SU-DHL-6 (cell line): Measurements from ENCODE around the gene COL6A1.

Experiments
- CTCF ChIP-seq: fragments of 200-600 bp; sonication (generic); IDR thresholded peaks from one replicate; pipeline ENCODE4 v1.5.1; 2017; ENCODE audit warnings: antibody characterized with exemption, mild to moderate bottlenecking, low read length, moderate library complexity; ENCODE audit not compliant: insufficient read depth, poor library complexity, severe bottlenecking
- EZH2phosphoT487 ChIP-seq: fragments of 200-600 bp; sonication (generic), shearing (Covaris generic); conservative IDR thresholded peaks from 2 replicates; pipeline ENCODE4 v1.6.1; 2018; ENCODE audit warnings: mild to moderate bottlenecking, antibody characterized with exemption, low read length, moderate library complexity, mixed read lengths

- TF ChIP-seq CTCF (no peak), EZH2phosphoT487 (no peak)
Measured at GRCh38 chr21:46001821-46002681, 20.5 kb downstream of the COL6A1 start.
